AG04450 (cell line): ENCODE results near the gene LSM5. TPM values are rescaled to one million over a fixed set of nuclear protein-coding genes. Genes with fewer than 3 reads are reported as not detected.

Experiments
- CTCF ChIA-PET: fragments of 300-600, 350-600 bp; formaldehyde crosslinking; extraction: SDS; loops from one replicate; lab custom pipeline; 2022; ENCODE audit warnings: antibody characterized with exemption, inconsistent platforms; lab: Charles Lee
- POLR2A ChIA-PET: fragments of 350-600 bp; formaldehyde crosslinking; extraction: SDS; loops from one replicate; lab custom pipeline; 2021; ENCODE audit warnings: antibody characterized with exemption, inconsistent platforms; lab: Yijun Ruan, JAX
- DNase-seq: peaks from one replicate; pipeline ENCODE4 v3.0.0-alpha.2; 2011; ENCODE audit warnings: low read depth, low spot score
- H3K27ac ChIP-seq: one replicate; pipeline ENCODE4 v1.5.1; 2012; ENCODE audit warnings: low read depth, low read length, control low read depth
- H3K27me3 ChIP-seq: one replicate; pipeline ENCODE4 v1.6.0; 2012; ENCODE audit warnings: low read length; ENCODE audit not compliant: control insufficient read depth, insufficient read depth
- H3K4me3 ChIP-seq: 2 replicates; pipeline ENCODE4 v1.5.1; 2011; ENCODE audit warnings: mild to moderate bottlenecking, low read depth, low read length, control low read depth
- H3K9me3 ChIP-seq: 2 replicates; pipeline ENCODE4 v1.5.1; 2012; ENCODE audit warnings: low read length; ENCODE audit not compliant: control insufficient read depth, insufficient read depth
- polyA plus RNA-seq: library from polyadenylated mRNA; depleted of rRNA; stranded (reverse); fragments of >200 nt; gene quantifications from 2 replicates; pipeline ENCODE4 v1.2.3, GENCODE V29; 2011
- TF ChIP-seq, protein P1 (sequence below): IDR thresholded peaks from 2 replicates; pipeline ENCODE4 v1.5.1; 2011; ENCODE audit warnings: low read depth, low read length, control low read depth, inconsistent platforms

LSM5 gene
- polyA plus RNA-seq, 1 experiment = 36.7 TPM

DNA sequence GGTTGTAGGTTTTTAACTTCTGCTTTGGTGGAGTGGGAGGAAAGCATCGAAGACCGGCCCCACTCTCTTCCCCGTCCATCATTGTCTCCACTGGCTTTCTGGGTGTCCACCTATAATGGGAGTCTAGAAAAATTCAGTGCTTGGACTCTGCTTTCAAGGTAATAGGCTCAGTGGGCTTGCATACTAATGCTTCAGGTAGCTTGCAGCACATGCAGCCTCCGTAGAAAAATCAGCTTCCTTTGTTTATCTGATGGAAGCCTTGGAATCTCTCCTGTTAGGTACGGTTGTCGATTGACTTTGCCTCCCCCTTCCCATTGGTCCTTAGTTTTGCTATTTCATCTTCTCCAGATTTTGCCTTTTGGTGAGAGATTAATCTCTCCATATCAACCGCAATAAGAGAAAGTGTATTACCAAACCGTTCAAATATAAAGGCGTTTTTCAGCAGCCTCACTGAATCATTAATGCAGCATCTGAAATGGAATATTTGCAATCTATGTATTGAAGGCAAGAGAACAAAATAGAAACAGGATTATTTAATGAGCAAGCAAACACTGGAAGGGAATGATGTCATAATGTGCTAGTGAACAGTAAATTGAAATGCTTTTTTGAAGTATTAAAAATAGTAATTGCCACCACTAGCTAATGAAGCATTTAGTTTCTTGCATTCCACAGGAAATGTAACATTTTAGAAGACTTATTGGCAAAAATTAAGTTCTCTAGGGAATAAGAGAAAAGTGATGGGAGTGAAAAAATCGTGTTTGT is 6.1 kb upstream of the LSM5 start:
- CTCF ChIA-PET = interaction anchor here (0.6 kb wide), 2 partner anchors 42 to 63 kb away, joined by 3 to 4 read pairs; no protein-coding TSS in a partner anchor
- DNase-seq = no peak

DNA sequence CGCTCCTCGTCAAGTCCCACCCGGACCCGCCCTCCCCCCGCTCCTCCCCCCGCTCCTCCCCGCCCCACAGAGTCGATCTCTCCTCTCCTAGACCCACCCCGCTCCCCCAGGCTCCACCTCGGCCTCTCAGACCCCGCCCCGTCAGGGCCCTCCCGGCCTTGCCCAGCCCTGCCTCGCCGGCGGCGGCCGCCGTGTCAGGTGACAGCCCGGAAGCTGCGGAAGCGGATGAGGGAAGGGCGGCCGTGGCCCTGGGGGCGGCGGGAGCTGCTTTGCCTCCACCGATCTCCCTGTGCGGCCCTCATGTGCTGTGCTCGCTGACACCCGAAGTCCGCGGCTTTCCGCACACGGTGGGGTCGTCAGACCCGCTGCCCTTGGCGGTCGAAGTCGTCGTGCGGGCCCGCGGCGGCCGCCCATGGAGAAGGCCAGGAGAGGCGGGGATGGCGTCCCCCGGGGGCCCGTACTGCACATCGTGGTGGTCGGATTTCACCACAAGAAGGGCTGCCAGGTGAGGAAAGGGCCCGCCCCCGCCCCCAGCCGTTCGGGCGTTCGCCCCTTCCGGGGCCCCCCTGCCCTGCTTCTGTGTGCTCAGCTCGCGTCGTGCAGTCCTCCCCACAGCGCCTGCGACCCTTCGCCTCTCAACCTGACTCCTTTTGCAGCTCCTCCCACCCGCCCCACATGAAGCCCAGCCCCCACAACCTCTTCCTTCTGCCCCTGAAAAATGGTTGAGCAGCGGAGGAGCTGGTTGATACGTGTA is 5.3 kb upstream of the LSM5 start, which contains the start of gene AVL9:
Gene AVL9, plus strand, starts transcription at position 192 of the 754 bp plus-strand sequence. Its CDS starts 221 bp downstream, at position 413.
- DNase-seq = peak; percentile 86
- Histone ChIP-seq H3K27ac (peak within 1 kb of the TSS; percentile 90), H3K9me3 (no peaks in the 10 kb centered on the region; the same call in 1 of the 2 replicates), H3K27me3 (no peaks in the 10 kb centered on the region), H3K4me3 (peak within 1 kb of the TSS; percentile 82)
- TF ChIP-seq, protein P1, sequence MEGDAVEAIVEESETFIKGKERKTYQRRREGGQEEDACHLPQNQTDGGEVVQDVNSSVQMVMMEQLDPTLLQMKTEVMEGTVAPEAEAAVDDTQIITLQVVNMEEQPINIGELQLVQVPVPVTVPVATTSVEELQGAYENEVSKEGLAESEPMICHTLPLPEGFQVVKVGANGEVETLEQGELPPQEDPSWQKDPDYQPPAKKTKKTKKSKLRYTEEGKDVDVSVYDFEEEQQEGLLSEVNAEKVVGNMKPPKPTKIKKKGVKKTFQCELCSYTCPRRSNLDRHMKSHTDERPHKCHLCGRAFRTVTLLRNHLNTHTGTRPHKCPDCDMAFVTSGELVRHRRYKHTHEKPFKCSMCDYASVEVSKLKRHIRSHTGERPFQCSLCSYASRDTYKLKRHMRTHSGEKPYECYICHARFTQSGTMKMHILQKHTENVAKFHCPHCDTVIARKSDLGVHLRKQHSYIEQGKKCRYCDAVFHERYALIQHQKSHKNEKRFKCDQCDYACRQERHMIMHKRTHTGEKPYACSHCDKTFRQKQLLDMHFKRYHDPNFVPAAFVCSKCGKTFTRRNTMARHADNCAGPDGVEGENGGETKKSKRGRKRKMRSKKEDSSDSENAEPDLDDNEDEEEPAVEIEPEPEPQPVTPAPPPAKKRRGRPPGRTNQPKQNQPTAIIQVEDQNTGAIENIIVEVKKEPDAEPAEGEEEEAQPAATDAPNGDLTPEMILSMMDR = no peak
- CTCF ChIA-PET = interaction anchor here (0.6 kb wide), 2 partner anchors 42 to 63 kb away, joined by 3 to 4 read pairs; no protein-coding TSS in a partner anchor
- POLR2A ChIA-PET = interaction anchor here (0.6 to 1.3 kb wide), 8 partner anchors 11 to 545 kb away, joined by 3 to 4 read pairs (median 3); no protein-coding TSS in a partner anchor

More for the DNA sequence above, 6.1 kb upstream of the LSM5 start:
- no peaks in the 10 kb centered on the region for H3K27me3 ChIP-seq
- peak overlapping the region; percentile 64 for H3K4me3 ChIP-seq
- POLR2A ChIA-PET = interaction anchor here (0.6 to 1.3 kb wide), 6 partner anchors 49 to 164 kb away, joined by 3 to 4 read pairs (median 3); no protein-coding TSS in a partner anchor
- peak overlapping the region; percentile 90 for H3K27ac ChIP-seq
- H3K9me3 ChIP-seq = no peaks in the 10 kb centered on the region; the same call in 1 of the 2 replicates
- TF ChIP-seq, protein P1 = no peak

DNA sequence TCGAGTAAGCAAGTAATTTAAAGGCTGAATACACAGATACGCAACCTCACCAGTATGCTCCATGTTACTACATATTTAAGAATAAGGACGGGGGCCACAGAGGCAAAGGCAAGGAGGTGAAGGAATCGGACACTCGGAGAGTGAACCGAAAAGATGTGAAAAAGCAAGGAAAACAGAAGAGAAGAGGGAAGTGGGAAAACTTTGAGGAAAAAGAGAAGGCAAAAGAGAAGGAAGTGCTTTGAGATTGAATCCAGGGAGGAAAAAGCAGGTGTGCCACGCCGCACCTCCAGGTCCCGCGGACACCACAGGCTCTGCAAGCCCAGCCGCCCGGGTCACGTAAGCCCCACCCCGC is 4.7 kb upstream of the LSM5 start:
- POLR2A ChIA-PET = interaction anchor here (1.0 to 1.3 kb wide), 2 partner anchors 11 to 57 kb away, joined by 3 read pairs; no protein-coding TSS in a partner anchor
- Histone ChIP-seq H3K4me3 (peak overlapping the region; percentile 82), H3K9me3 (no peaks in the 10 kb centered on the region; the same call in 1 of the 2 replicates), H3K27me3 (no peaks in the 10 kb centered on the region), H3K27ac (no peak overlapping the region)
- TF ChIP-seq, protein P1 = no peak
- CTCF ChIA-PET = no interaction called here
- no peak for DNase-seq

DNA sequence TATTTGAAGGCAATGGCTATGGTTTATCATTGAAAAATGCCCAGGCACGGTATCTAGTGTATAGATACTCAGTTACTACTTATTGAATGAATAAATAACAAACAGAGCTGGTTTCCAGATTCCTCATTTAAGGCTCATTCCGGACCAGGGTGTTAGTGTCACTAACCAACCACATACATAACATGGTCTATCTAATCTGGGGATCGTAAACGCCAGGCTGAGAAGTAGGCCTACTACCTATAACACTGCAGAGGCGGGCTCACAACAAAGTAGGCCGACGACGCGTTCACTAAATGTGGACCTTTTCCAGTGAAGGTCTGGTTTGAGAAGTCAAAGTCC is 423 bp downstream of the LSM5 start:
- no peak for DNase-seq
- Histone ChIP-seq H3K4me3 (peak overlapping the region; percentile 88), H3K27me3 (no peaks in the 10 kb centered on the region), H3K9me3 (no peaks in the 10 kb centered on the region), H3K27ac (peak overlapping the region; percentile 54)
- CTCF ChIA-PET = interaction anchor here (0.6 to 1.7 kb wide), 3 partner anchors 10 to 1672 kb away, joined by 3 to 13 read pairs (median 7); no protein-coding TSS in a partner anchor
- POLR2A ChIA-PET = no interaction called here
- TF ChIP-seq, protein P1 = no peak
